CD4-positive, alpha-beta T cell treated with Interleukin-17A for 1 hour (primary cell): ENCODE measurements around the gene OLIG3.
A peak's percentile ranks its signal among the peaks of the same experiment; 100 is the strongest.

Experiments
- DNase-seq: peaks from one replicate; pipeline ENCODE4 v3.0.0-alpha.2; 2020

The OLIG3 gene

DNA sequence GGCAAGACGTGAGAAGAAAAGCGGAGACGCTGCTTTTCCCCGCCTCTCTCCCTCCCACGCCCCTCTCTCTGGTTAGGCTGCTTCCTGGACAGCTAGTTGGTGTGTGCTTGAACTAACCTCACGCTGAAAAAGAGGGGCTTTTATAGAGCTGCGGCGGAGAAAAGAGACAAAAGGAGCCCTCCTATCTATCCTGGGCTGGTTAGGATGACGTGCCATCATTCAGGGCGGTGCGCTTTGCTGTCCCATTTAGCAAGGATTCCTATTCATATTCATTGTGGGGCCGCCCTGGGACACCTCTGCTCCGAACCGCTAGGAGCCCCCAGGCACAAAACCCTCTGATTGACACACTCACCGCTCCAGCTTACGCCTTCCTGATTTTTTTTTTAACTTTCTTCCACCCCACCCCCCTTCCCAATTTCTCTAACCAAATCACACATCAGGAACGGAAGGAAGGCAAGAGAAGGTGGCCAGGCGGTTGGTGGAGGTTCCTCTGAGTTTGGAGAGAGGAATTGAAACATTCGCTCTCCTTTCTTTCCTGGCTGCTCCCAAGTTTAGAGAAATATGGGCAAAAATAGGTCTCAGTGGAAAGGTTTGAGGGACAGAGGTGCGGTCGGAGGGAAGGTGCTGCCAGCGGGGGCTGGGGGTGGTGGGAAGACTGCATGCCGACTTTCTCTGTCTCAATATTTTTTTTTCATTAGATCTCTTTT is at the start of gene OLIG3:
OLIG3 (minus strand) TSS at position 114 of the 707 bp plus-strand sequence. CDS start 224 bp downstream, outside the sequence.
- no peak for DNase-seq

GRCh38 chr6:137543114-137543513 is 48.9 kb upstream of the OLIG3 start:
- DNase-seq: no peak

DNA sequence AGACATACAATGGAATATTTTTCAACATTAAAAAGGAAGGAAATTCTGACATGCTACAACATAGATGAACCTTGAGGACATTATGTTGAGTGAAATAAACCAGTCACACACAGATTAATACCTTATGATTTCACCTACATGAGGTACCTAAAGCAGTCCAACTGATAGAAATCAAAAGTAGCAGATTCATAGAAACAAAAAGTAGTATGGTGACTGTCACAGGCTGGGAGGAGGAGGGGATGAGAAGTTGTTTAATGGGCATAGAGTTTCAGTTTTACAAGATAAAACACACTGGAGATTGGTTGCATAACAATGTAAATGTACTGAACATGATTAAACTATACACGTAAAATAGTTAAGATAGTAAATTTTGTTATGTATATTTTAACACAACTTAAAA is 48.5 kb upstream of the OLIG3 start:
- no peak for DNase-seq

- DNase-seq: no peak
Observed at GRCh38 chr6:137541534-137542063, 47.4 kb upstream of the OLIG3 start.

DNA sequence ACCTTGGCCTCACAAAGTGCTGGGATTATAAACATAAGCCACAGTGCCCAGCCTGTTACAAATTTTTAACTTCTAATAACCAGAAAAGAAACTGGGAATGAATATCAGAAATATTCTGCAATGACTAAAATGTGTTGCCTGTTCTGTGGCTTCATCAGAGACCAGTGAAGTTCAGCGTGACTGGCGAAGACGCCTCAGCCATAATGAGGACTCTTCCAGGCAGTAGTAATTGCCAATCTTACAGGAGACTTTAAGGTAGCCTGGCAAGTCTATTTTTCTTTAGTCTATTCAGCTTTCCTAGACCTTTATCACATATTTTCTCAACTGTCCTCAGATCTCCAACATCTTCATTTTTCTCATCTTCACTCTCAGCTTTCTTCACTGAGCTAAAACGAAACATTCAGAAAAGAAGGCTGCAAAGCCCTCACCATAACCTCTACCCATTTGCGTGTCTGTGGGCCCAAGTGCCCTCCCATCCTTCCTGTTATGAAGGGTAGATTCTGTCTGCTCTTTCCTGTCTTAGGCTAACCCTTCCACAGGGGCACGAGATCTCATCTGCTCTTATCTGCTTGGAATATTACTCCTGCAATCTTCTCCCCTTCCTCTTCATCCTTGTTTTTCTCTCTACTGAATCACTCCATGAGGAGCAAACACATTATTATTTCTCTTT is 42.0 kb upstream of the OLIG3 start:
- DNase-seq: peak; percentile 34

- no peak for DNase-seq
Observed at GRCh38 chr6:137531376-137532092, 37.3 kb upstream of the OLIG3 start.

GRCh38 chr6:137530404-137530803 is 36.2 kb upstream of the OLIG3 start:
- DNase-seq: no peak

- DNase-seq: no peak
Observed at GRCh38 chr6:137522831-137523230, 28.6 kb upstream of the OLIG3 start.

DNA sequence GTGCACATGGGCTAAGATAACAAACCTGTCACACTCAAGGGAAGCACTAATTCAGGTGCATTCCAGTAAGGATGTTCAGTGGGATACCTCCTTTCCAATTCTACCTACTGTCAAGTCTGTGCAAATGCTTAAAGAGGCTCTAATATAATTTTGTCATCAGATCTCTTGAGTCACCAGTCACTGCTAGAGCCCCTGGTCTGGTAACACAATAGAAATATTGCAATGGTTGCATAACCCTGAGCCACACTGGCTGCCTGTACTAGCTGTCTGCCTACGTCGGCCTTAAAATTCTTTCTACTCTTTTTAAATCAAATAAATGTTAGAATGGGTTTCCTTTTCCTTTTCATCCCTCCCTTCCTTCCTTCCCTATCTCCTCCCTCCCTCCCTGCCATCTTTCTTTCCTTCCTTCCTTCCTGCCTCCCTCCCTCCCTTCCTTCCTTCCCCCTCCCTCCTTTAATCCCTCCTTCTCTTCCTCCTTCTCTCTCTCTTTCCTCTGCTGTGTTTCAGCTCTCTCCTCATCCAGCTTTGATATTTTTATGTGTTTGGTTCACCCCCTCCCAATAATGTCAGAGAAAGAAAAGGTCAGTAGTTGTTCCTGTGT is 28.1 kb upstream of the OLIG3 start:
- DNase-seq: no peak

DNA sequence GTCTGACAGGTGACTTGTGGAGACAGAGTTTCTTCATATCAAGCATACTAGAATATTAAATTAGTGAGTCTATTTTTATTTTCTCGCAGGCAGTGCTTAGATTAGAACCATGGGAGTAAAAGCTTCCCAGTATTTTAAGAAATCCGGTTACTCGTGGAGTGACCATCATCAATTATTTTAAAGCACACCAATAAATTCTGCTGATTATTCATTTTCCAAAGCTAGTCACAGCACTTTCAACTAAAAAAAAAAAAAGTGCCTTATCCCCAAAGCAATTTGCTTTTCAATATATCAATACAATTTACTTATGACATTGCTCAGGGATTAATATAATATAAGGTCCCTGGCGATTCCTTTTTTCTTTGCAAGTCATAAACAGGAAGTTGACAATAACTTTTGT is 26.3 kb upstream of the OLIG3 start:
- DNase-seq: no peak

- DNase-seq: no peak
Observed at GRCh38 chr6:137519629-137520176, 25.5 kb upstream of the OLIG3 start.

- DNase-seq: no peak
Observed at GRCh38 chr6:137518386-137518983, 24.3 kb upstream of the OLIG3 start.

GRCh38 chr6:137514418-137514817 is 20.2 kb upstream of the OLIG3 start:
- DNase-seq: no peak

DNA sequence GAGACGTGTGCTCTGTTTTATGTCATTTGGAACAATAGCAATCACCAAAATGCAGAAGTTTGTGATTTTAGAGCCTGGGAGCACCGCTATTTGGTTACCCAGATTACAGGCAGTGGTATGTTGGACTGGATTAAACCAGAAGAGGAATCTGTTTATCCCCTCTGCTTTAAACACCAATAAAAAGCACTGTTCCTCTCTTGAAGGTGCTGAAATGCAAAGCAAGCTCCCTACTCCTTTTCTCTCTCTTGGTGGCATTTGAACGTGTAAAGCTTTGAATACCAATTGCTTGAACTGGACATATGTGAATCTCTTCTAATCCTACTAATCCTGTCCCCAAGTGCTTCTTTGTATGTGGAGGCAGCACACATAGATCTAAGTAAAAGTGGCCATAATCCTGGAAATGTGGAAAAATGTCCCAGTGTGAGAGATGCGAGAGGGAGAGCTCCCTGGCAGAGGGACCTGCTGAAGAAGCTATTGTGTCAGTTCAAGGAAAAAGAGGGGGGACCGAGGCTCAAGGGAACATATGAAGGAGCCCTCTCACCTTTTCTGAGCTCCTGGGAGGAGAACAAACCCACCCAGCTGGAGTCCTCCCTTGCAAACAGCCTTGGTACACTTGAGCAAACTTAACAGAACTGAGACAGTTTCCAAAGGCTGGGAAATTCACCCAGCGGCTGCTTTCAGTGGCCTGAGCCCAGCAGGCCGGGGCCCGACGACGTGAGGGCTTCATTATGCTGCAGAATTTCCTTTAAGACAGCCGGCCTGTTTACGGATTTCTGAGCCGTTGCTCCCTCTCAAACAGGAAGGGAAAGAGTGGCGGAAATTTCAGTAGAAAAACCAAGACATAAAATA is 18.8 kb upstream of the OLIG3 start:
- DNase-seq: no peak

DNA sequence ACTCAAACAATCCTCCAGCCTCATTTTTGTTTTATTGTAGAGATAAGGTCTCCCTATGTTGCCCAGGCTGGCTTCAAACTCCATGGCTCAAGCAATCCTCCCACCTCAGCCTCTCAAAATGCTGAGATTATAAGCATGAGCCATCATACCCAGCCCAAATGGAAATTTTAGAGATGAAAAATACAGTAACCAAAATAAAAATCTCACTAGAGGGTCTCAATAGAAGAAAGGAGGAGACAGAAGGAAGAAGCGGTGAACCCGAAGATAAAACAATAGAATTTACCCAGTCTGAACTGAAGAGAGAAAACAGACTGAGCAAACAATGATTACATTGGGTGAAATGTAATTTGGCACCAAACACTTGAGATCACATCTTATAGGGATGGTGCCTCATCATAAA is 16.7 kb upstream of the OLIG3 start:
- DNase-seq: no peak

GRCh38 chr6:137498481-137499190 is 4.4 kb upstream of the OLIG3 start:
- DNase-seq: no peak

DNA sequence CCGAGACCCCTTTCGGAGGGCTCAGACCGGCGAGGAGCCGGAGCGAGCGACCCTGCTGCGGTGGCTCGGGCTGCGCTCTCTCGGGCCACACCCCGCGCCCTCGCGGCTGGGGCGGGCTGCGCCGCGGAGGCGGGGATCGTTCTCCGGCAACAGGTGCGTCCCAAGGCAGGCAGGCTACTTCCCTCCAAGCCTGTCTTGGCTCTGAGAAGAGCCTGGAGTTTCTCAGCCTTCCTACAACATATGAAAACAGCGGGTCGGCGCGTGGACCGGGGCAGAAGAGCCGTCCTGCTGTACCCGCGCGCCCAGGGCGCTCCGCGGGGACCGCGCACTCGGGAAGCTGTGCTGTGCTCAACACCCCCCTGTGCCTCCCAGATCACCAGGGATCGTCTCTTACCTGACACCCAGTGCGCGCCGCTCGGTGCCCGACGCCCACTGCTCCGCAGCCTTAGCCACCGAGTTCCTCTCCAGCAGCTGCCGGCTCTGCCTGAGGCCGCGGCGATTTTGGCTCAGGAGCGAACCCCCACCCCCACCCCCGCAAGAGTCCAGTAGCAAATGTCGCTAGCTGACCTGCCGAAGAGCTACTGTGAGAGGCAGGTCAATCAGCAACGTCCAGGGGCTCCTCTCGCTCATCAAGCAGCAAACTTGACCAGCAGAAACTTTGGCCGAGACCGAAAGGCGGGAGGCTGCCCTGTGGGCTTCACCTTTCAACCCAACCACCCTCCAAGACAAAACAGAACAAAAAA is 3.7 kb upstream of the OLIG3 start:
- DNase-seq: no peak

DNA sequence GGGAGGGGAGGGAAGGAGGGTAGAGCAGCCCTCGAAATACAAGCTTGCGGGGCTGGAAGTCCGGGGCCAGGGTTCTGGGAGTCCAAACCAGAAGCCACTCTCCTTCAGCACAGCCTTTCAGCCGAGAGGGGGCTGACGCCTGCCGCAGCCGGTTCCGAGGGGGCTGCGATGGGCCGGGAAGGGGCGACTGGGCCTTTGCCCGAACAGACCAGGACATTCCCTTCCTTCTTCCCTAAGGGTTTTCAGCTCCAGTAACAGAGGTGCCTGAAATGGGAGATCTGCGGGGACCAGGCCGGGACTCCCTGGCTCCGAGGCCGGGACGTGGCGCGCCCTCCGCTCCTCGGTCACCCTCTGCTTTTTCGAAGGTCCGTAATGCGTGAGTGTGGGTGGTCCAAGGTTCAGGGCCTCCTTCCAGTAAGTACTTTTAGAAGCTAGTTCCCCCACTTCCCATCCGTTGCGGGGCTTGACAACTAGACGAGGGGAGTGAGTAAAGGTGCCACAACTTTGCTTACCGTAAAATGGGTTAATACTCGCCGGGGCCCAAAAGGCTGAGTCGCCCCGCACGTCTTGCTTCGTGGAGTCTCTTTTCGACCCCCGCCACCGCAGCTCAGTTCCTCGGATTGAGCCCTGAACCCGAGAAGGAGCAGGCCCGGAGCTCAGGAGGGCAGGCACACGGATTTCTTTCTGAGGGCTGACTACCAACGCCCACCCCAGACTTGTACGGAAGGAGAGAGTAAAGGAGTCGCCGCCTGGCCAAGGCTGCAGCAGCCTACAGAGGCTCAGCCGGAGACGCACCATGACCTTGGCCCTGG is 2.9 kb upstream of the OLIG3 start:
- DNase-seq: no peak

DNA sequence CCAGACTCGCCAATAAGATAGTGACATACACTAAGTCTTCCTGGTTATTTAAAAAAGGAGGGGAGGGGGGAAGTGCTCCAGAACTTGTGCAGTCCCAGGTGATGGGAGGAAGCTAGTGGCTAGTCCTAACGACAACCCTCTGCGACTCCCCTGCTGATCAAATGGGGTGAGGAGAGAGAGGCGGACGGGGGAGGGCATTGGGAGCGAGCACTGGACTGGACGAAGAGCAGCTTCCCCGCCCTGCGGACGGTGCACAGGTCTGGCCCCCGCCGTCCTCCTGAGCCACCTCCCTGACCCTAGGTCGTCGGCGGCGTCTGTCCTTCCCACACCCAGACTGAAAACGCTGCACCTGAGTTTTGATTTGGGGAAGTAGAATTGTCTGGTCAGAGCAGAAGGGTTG is 2.2 kb upstream of the OLIG3 start:
- no peak for DNase-seq
